Activated CD8-positive, alpha-beta T cell treated with anti-CD3 and anti-CD28 coated beads for 36 hours (primary cell): ENCODE results near the gene KY. TPM values are rescaled to one million over a fixed set of nuclear protein-coding genes. Genes with fewer than 3 reads are reported as not detected.

Experiments used
- ATAC-seq: fragments of 200-7000 bp; cut with Tn5 transposase; one replicate; pipeline ENCODE4 v1.10.0; 2021; ENCODE audit warnings: mild to moderate bottlenecking, moderate library complexity
- CTCF ChIA-PET: fragments of 350-600 bp; sonication (Branson Sonifier 250); formaldehyde crosslinking; loops from one replicate; lab custom pipeline; 2021; ENCODE audit warnings: antibody characterized with exemption; lab: Charles Lee
- POLR2A ChIA-PET: fragments of 350-600 bp; sonication (Branson Sonifier 250); formaldehyde crosslinking; loops from one replicate; lab custom pipeline; 2021; ENCODE audit warnings: antibody characterized with exemption; lab: Charles Lee
- DNase-seq: peaks from one replicate; pipeline ENCODE4 v3.0.0-alpha.2; 2020
- H3K27ac Mint-ChIP-seq: one replicate; pipeline ENCODE4 v1.8.0; 2021; ENCODE audit warnings: mild to moderate bottlenecking, mixed read lengths
- H3K27me3 Mint-ChIP-seq: one replicate; pipeline ENCODE4 v1.8.0; 2021; ENCODE audit warnings: mixed read lengths
- H3K36me3 Mint-ChIP-seq: one replicate; pipeline ENCODE4 v1.8.0; 2021; ENCODE audit warnings: low read depth, mixed read lengths
- H3K4me1 Mint-ChIP-seq: one replicate; pipeline ENCODE4 v1.8.0; 2021; ENCODE audit warnings: low read depth, mixed read lengths
- H3K4me3 Mint-ChIP-seq: one replicate; pipeline ENCODE4 v1.8.0; 2021; ENCODE audit warnings: mild to moderate bottlenecking, moderate library complexity, mixed read lengths
- H3K9me3 Mint-ChIP-seq: one replicate; pipeline ENCODE4 v1.8.0; 2021; ENCODE audit warnings: mixed read lengths
- intact Hi-C: fragments of 100-400 bp; cut with micrococcal nuclease; formaldehyde crosslinking; loops from one replicate; pipeline ENCODE4 v1.10.0; 2022
- total RNA-seq, 2 experiments: library from RNA; stranded (reverse); gene quantifications; one replicate each; pipeline ENCODE4 v1.2.3, GENCODE V29; 2021
- TF ChIP-seq, protein P1 (sequence below): fragments of 200-600 bp; IDR thresholded peaks from one replicate; pipeline ENCODE4 v1.8.0; 2022; ENCODE audit warnings: antibody characterized with exemption, mild to moderate bottlenecking

The KY gene
- total RNA-seq, 2 experiments from 2014 or later = not detected

DNA sequence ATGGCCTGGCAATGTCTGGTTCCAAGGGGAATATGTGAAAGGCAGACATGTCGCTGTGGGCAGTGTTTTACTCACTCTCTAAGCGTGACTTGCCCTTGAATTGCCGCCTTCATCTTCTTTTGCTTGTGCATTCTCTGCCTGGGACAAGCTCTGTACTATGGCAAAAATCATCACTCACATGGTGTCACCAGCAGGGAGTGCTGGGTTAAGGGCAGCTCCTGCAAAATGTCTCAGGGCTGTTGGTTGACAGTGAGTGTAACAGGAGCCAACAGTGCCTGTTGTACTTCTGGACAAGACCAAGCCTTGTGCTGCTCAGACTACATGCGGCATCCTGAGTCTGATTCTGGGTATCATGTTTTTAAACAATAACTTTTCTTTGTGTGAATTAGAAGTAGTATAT is 45.3 kb upstream of the KY start:
- intact Hi-C loops = no loop called here
- ChIA-PET POLR2A (no interaction called here), CTCF (interaction anchor here (1.1 kb wide), 1 partner anchor 18 kb away, joined by 4 read pairs; no protein-coding TSS in a partner anchor)
- no peaks in the 10 kb centered on the region for H3K36me3 Mint-ChIP-seq
- H3K9me3 Mint-ChIP-seq = no peaks in the 10 kb centered on the region
- H3K4me3 Mint-ChIP-seq = no peak overlapping the region
- TF ChIP-seq, protein P1, sequence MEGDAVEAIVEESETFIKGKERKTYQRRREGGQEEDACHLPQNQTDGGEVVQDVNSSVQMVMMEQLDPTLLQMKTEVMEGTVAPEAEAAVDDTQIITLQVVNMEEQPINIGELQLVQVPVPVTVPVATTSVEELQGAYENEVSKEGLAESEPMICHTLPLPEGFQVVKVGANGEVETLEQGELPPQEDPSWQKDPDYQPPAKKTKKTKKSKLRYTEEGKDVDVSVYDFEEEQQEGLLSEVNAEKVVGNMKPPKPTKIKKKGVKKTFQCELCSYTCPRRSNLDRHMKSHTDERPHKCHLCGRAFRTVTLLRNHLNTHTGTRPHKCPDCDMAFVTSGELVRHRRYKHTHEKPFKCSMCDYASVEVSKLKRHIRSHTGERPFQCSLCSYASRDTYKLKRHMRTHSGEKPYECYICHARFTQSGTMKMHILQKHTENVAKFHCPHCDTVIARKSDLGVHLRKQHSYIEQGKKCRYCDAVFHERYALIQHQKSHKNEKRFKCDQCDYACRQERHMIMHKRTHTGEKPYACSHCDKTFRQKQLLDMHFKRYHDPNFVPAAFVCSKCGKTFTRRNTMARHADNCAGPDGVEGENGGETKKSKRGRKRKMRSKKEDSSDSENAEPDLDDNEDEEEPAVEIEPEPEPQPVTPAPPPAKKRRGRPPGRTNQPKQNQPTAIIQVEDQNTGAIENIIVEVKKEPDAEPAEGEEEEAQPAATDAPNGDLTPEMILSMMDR = no peak
- ATAC-seq (no peak), DNase-seq (no peak)
- no peaks in the 10 kb centered on the region for H3K4me1 Mint-ChIP-seq
- no peaks in the 10 kb centered on the region for H3K27me3 Mint-ChIP-seq
- H3K27ac Mint-ChIP-seq = no peak overlapping the region

DNA sequence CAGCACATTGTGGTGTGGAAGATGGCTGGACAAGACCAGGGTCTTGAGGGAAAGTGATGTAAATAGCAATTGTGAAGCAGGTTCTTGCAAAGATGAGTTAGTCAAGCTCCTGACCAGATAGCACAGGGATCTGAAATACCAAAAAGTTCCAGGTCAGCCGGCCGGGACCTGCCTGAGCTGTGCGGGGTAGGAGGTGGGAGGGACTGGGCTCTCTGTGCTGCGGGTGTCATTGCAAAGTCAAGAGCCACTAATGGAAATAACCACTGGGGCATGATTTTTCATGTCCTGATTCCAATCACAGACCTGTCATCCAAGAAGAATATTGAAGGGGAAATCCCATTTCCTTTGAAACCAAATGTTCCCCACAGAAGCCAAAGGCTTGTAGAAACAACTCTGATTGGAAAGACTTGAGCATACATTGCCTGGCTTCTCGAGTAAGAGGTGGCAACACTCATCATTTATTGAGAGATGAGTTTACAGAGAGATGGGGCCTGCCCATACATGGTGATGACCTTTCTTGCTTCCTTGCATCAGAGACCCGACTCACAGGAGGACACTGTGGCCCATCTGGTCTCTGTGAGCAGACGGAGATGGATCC is 44.2 kb upstream of the KY start:
- DNase-seq (no peak), ATAC-seq (no peak)
- Mint-ChIP-seq H3K4me1 (no peaks in the 10 kb centered on the region), H3K9me3 (no peaks in the 10 kb centered on the region), H3K4me3 (no peak overlapping the region), H3K27ac (no peak overlapping the region), H3K27me3 (no peaks in the 10 kb centered on the region), H3K36me3 (no peaks in the 10 kb centered on the region)
- TF ChIP-seq, protein P1 = no peak
- CTCF ChIA-PET = interaction anchor here (1.1 kb wide), 1 partner anchor 17 kb away, joined by 4 read pairs; no protein-coding TSS in a partner anchor
- intact Hi-C loops = no loop called here
- POLR2A ChIA-PET = no interaction called here

DNA sequence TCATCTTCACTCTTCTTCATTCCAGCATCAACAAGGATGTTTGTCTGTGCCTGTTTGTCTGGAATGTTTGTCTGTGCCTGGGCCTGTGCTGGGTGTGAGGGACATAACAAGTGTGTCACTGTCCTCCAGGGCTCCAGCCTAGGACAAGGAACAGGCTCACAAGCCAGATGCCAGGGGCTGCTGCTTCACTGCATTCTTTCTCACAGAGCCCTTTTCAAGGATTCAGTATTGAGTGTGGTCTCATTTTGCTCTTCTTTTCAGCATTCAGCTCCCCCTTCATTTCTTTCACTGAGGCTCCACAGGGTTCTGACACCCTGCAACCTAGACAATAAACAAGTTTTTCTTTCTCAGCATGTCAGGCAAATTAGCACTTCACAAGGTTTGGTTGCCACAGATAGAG is 43.6 kb upstream of the KY start:
- POLR2A ChIA-PET = no interaction called here
- Mint-ChIP-seq H3K27me3 (no peaks in the 10 kb centered on the region), H3K27ac (no peak overlapping the region), H3K36me3 (no peaks in the 10 kb centered on the region), H3K4me3 (no peak overlapping the region), H3K4me1 (no peaks in the 10 kb centered on the region), H3K9me3 (no peaks in the 10 kb centered on the region)
- CTCF ChIA-PET = no interaction called here
- ATAC-seq (no peak), DNase-seq (no peak)
- TF ChIP-seq, protein P1 = no peak
- intact Hi-C loops = no loop called here

DNA sequence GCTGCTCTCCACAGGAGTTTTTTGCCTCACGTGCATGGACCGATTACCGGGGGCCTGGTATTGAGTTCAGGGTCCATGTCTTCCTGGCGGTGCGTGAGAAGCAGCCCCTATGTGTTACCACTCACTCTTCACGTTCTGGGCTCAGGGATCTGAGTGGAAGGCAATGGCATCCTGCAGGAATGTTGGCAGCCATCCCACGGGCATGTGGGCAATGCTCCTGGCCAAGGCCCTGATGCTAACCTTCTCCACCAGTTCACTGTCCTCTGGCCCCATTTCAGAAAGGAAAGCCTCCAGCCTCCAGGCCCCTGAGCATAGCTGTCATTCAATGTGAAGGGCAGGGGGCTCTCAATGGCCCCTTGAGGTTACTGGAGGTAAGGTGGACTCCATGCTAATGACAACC is 43.0 kb upstream of the KY start:
- CTCF ChIA-PET = no interaction called here

DNA sequence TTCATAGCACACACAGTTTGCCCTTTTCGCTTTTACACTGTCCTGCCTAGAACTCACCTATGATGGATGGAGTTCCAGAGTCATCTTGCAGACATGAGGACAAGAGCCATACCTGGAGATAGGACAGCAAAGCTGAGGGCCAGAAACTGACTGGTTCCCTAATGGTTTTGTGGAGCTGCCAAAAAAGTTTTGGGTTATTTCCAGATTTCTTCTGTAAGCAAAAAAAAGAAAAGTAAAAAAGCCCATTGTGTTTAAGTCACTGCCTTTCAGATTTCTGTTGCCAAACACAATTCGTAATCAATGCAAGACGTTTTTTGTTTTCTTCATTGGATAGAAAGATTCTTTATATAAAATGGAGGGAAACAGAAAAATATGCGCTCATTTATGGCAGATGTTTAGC is 42.4 kb upstream of the KY start:
- Mint-ChIP-seq H3K27me3 (no peaks in the 10 kb centered on the region), H3K4me1 (no peaks in the 10 kb centered on the region), H3K36me3 (no peaks in the 10 kb centered on the region), H3K4me3 (no peak overlapping the region), H3K9me3 (no peaks in the 10 kb centered on the region), H3K27ac (no peak overlapping the region)
- intact Hi-C loops = no loop called here
- no peak for DNase-seq
- CTCF ChIA-PET = no interaction called here
- TF ChIP-seq, protein P1 = no peak
- POLR2A ChIA-PET = no interaction called here
- ATAC-seq = no peak

More for the DNA sequence above, 43.0 kb upstream of the KY start:
- Mint-ChIP-seq H3K27ac (no peak overlapping the region), H3K4me3 (no peak overlapping the region), H3K4me1 (no peaks in the 10 kb centered on the region), H3K36me3 (no peaks in the 10 kb centered on the region), H3K9me3 (no peaks in the 10 kb centered on the region), H3K27me3 (no peaks in the 10 kb centered on the region)
- DNase-seq (no peak), ATAC-seq (no peak)
- intact Hi-C loops = no loop called here
- TF ChIP-seq, protein P1 = no peak
- POLR2A ChIA-PET = no interaction called here
